HEK293 (cell line): ENCODE data around the gene BCKDHB.

ENCODE experiments used
- PRDM1 ChIP-seq: fragments of 450-650 bp; formaldehyde crosslinking; IDR thresholded peaks from 2 replicates; pipeline ENCODE4; 2016; ENCODE audit warnings: missing biosample characterization, missing genetic modification characterization
- ZBTB21 ChIP-seq: fragments of 450-650 bp; formaldehyde crosslinking; IDR thresholded peaks from 2 replicates; pipeline ENCODE4 v1.5.1; 2017; ENCODE audit warnings: missing biosample characterization, missing genetic modification characterization
- ZFP37 ChIP-seq: fragments of 450-650 bp; formaldehyde crosslinking; IDR thresholded peaks from 2 replicates; pipeline ENCODE4 v1.5.1; 2016; ENCODE audit warnings: missing biosample characterization, missing genetic modification characterization
- ZNF24 ChIP-seq: fragments of 450-650 bp; formaldehyde crosslinking; IDR thresholded peaks from 2 replicates; pipeline ENCODE4 v1.5.1; 2016; ENCODE audit warnings: missing biosample characterization, missing genetic modification characterization
- ZNF704 ChIP-seq: fragments of 450-650 bp; formaldehyde crosslinking; IDR thresholded peaks from 2 replicates; pipeline ENCODE4 v1.5.1; 2016; ENCODE audit warnings: missing biosample characterization, missing genetic modification characterization

GRCh38 chr6:80333342-80333741 lies 226.9 kb downstream of the BCKDHB start:
- TF ChIP-seq ZNF24 (tag by site-specific recombination): no peak
- TF ChIP-seq ZNF704 (tag by site-specific recombination): no peak
- TF ChIP-seq PRDM1 (tag by site-specific recombination): no peak
- no peak for TF ChIP-seq ZFP37 (tag by site-specific recombination)
- no peak for TF ChIP-seq ZBTB21 (tag by site-specific recombination)
